NCI-H1105 (cell line): Measurements from ENCODE around the gene DPYD.

Experiments
- DNase-seq: peaks from one replicate; lab custom pipeline; 2025; lab: John Stamatoyannopoulos, UW

Gene DPYD

DNA sequence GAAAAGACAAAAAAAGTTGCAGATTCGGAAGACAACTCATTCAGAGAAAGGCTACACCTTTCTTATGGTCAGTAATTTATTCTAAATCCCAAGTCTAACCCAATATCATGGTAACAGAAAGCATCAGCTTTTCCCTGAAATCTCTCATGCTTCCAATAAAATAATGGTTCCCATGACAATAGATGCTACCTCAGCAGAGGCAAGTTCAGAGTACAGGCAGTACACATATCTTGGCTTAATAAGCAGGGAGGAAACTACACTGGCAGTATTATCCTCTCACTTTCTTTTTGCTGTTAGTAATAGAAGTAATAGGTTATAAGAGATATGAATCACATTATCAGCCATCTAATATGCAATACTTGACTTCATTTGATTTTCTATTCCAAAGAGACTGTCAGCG lies 137.1 kb downstream of the DPYD start:
- DNase-seq = no peak

DNA sequence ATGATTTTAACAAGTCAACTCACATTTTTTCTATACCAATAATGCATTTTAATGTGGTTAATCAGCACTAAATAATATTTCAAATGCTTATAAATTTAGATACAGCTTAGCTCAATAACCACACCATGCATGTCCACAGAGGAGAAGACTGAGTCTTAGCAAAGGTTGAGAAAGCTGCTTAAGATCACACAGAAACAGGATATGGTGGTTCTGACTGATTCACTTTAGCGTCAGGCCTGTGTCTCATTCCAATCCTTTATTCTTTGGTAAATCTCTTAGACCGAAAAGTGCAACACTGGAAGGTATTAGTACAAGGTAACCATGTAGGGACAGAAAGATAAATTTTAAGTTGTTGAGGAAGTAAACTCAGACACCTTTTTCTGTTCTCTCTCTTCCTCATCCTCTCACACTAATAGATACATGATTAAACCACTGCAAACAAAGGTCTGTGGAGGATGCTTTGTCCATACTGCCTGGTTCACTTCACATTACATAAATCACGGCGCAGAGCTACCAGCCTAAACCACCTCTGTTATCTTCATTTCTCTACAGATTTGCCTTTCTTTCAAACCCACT lies 139.0 kb downstream of the DPYD start:
- DNase-seq = no peak

GRCh38 chr1:97780884-97781283 lies 139.9 kb downstream of the DPYD start:
- DNase-seq = no peak

DNA sequence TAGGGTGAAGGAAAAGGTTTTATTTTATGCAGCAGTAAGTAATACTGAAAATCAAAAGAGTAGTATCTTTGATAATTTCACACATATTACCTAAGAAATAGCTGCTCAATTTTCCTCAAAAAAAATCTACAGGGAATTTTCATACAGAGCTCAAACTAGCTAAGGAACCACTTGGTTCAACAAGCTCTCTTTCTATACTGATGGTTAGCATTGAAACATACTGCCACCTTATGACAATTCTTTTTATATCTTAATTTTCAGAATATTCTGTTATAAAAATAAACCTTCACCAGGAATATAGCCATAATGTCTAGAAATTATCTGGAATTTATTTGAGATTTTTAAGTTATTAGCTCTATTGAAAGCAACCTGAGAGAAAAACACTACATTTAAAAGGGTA lies 142.1 kb downstream of the DPYD start:
- no peak for DNase-seq

DNA sequence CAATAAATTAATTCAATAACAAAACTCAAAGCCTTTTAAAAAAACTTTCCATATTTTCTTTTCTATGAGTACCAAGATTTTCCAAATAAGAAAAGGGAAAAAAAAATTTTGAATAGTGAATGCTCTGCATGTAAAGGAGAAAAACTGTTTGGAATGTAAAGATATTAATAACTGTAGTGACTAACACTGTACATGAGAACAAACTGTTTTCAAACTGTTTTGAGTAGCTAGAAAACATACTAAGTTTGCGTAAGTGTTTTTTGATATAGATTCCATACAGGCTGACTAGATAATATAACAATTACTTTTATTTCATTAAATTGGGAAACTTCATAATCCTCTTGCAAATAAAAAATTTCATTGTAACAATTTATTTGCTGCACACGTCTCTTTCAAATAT lies 150.5 kb downstream of the DPYD start:
- DNase-seq = no peak

GRCh38 chr1:97767381-97767780 lies 153.5 kb downstream of the DPYD start:
- no peak for DNase-seq

DNA sequence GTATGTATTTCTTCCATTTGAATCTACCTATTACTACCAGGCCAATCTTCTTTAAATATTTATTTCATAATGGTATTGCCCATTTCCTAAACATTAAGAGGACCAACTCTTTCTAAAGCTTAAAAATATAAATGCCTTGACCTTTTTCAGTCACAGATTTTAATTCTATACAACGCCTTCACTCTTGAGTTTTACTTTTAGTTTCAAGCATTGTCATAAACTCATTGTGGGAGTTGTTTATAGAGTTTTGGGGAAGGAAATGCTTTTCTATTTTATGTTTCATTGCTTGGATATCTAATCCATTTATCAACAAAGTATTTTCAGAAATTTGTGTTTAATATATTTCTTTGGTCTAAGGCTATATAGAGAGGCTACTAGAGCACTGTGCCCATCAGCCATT lies 155.8 kb downstream of the DPYD start:
- DNase-seq = no peak

GRCh38 chr1:97761637-97762036 lies 159.2 kb downstream of the DPYD start:
- DNase-seq = no peak

- no peak for DNase-seq
These were observed 161.8 kb downstream of the DPYD start for GRCh38 chr1:97759078-97759477.

- DNase-seq = no peak
These were observed 162.2 kb downstream of the DPYD start for GRCh38 chr1:97758541-97759057.

DNA sequence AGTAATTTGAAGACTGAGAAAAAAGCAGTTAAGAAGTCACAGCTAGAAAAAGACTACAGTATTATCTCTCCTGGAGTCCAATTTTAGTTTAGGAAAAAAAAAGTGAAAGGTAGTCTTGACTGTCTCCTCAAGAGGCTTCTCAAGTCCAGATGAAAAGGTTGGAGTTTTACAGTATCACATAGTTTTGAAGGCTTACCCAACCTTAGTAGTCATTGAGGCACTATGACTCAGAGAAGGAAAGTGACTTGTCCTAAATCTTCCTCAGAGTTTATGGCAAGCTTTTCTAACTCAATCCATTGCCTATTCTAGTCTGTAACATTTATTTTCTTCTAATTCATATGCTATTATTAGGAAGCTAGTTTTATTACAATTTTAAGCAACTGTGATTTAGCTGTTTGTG lies 174.9 kb downstream of the DPYD start:
- no peak for DNase-seq

DNA sequence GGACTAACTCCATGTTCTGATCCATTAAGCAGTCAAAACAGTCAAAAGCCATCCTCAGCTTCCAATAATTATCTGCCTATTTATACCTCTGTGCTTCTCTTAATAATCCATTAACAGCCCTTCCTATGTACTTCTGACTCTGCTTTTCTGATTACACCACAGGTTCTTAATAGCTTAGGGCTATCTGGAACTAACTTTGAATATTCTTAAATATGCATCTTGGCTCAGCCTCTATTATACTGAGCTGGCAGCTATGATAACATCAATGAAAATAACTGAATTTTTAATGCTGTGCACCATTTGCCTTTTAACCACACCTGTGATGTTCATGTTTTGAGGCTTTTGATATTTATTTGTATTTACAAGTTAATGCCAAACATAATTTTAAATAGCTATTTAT lies 175.9 kb downstream of the DPYD start:
- no peak for DNase-seq

DNA sequence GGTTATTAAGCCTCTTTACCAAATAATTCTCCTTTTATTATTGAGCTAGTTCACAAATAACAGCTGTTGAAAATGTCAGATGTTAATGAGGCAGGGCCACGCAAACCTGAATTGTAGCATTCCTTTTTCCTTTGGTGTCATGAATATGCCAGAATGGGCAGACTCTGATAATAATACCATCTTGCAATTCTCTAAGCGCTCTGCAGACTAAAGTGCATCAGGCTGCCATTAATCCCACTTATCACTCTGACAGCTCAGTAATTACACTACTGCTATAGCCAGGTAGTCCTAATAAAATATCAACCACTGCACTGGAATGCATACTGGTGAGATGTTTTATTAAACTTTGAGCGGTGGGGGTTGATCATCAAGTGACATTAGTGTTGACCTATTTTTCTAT lies 177.7 kb downstream of the DPYD start:
- DNase-seq = peak; percentile 87

DNA sequence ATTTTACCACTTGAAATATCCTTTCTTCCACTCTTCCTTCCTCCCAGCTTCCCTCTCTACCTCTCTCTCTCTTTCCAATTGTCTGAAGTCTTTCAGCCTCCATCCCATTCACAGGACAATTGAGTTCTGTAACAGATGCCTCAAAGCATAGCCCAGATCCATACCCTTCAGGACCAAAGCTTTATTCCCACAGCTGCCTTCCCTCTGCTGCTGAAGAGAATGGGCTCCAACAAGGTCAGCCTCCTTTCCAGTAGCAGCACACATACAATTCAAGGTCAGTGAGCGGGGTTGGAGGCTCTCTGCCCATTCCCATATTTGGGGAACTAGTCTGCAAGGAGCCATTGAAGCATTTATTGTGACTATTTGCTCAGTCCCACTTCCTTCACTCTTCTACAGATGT lies 179.9 kb downstream of the DPYD start:
- no peak for DNase-seq

GRCh38 chr1:97739596-97740103 lies 181.2 kb downstream of the DPYD start:
- no peak for DNase-seq

DNA sequence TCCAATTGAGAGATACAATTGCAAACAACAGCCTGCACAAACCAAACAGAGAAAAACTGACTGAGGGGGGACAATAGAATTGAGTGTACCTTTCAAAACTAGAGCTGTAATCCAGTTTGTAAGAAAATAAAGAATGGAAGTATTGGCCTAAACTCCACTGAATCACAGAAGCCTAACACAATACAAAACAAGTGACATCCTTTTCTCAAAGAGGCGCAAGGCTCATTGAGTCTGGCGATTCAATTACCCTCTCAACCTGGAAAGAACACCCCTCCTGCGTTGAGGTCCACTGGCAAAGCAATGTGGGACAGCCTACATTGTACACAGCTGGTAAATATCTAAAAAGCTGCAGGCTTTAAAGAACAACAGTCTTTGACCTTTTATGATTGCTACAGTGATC lies 182.6 kb downstream of the DPYD start:
- DNase-seq = no peak

DNA sequence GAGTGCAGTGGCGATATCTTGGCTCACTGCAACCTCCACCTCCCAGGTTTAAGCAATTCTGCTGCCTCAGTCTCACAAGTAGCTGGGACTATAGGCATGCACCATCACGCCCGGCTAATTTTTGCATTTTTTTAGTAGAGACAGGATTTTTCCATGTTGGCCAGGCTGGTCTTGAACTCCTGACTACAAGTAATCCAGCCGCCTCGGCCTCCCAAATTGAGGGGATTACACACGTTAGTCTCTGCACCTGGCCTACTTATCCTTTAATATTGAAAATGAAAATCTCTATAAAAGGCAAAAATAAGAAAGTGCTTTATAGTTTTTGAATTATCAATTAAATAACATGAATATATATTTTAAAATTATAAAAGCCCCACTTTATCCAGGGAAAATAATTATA lies 190.6 kb downstream of the DPYD start:
- no peak for DNase-seq

DNA sequence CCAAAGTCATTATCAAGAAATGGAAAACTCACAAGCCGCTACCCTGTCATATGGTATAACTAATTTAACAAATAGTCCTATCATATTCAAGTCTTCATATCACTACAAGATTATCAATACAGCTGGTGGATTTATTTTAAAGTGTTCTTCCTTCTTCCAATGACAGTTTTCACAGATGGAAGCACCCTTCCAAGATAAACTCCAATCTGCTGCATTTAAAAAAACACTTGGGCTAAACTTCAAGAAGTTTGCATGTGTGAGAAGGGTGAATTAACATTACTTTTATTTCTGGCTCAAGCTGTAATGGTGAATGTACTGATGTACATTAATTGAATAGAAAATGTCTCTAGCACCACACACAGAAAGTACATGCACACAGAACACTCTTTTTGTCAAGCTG lies 192.4 kb downstream of the DPYD start:
- DNase-seq = no peak

GRCh38 chr1:97727029-97727428 lies 193.8 kb downstream of the DPYD start:
- DNase-seq = no peak

- no peak for DNase-seq
These were observed 194.4 kb downstream of the DPYD start for GRCh38 chr1:97726386-97726785.

DNA sequence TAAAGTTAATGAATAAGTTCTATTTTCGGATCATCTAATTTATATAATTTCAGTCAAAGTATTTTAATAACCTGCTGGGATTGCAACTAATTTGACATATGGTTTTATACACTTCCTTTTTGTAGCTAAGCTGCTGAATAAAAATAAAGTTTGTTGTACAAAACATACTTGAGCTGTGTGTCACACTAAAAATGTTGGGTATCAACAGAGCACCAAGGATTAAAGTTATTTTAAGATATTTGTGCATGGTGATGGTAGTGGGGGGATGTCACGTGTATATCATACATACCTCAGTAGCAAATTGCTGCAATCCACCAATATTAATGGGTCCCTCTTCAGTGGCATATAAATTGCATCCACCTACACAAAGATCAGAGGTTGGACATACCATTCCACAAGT lies 199.6 kb downstream of the DPYD start:
- no peak for DNase-seq

GRCh38 chr1:97712980-97713379 lies 207.9 kb downstream of the DPYD start:
- no peak for DNase-seq

DNA sequence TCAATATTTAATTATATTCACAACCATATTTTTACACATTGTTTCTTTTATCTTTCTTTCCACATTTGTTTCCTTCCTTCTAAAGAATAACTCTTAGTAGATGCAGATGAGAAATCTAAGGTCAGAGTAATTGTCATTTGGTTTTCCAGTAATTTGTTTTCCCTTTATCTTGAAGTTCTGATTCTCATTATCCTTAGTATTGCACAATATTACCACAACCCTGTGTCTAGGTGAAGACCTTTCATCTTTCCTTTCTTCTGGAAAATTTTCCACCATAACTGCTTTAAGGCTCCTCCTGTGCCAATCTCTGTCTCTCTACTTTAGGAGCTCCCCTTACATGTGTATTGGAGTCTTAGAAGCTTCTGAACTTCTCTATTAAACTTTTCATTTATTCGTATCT lies 209.0 kb downstream of the DPYD start:
- no peak for DNase-seq

DNA sequence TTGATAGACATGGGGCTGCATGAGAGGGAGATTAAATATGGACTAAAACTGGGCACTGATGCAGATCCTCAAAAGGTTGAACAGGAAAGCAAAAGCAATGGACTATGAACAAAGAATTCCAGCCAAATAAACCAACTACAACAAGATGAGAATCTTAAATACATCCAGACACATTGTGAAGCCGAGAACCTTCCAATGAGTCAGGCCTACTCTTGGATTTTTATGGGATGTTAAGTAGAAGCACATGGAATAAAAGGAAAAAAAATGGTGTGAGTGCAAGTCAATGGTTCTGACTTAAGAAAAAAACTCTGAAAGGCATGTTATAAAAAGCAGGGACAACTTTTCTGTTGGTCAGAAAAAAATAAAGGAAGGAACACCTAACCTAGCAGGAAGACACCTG lies 227.2 kb downstream of the DPYD start:
- DNase-seq = no peak
